ENCODE measurements around the gene APMAP.

DNA sequence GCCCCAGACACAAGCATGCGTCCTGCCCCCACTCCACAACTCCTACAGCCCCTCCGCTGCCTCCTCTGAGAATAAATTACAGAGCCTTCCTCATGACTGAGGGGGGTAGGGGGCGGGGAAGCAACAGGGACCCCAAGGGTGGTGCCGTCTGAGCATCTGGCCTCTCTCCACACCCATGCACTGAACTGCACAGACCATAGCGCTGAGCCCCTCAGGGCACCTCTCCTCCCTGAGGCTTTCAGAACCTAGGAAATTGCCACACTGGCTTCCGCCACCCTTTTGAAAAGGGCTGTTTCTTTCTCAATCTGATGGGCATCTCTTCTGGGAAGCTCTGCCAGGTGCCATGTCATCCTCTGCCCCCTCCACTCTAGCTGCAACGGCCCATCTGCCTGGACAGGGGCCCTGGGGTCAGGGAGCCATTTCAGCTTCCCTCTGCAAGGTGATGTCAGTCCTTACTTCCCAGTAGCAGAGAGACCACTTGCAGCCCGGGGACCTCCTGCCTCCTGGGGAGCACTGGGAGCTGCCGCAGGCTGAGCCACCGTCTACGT is 40.9 kb downstream of the APMAP start:
- TF ChIP-seq SIN3A (IDR thresholded peaks at IDR 0.05; ENCODE audit: borderline replicate concordance, low read depth, low read length) (no peak), JUND (IDR thresholded peaks at IDR 0.05) (no peak), SMC3 (IDR thresholded peaks at IDR 0.05; ENCODE audit: low read depth, low read length) (no peak), NRF1 (IDR thresholded peaks at IDR 0.05; ENCODE audit: low read depth, low read length) (no peak), POLR2AphosphoS5 (IDR thresholded peaks at IDR 0.05; ENCODE audit: low read depth, low read length) (no peak), TEAD4 (IDR thresholded peaks at IDR 0.05; ENCODE audit: borderline replicate concordance, insufficient read depth) (no peak), GABPA (IDR thresholded peaks at IDR 0.05; ENCODE audit: low read depth) (no peak), FOSL2 (IDR thresholded peaks at IDR 0.05; ENCODE audit: borderline replicate concordance, low read depth) (no peak), YY1 (IDR thresholded peaks at IDR 0.05; ENCODE audit: low read depth) (no peak), FOXJ3 (CRISPR knock-in tag; IDR thresholded peaks at IDR 0.05) (no peak), FOXM1 (IDR thresholded peaks at IDR 0.05; ENCODE audit: low read depth) (no peak)
- TF ChIP-seq, protein P1, sequence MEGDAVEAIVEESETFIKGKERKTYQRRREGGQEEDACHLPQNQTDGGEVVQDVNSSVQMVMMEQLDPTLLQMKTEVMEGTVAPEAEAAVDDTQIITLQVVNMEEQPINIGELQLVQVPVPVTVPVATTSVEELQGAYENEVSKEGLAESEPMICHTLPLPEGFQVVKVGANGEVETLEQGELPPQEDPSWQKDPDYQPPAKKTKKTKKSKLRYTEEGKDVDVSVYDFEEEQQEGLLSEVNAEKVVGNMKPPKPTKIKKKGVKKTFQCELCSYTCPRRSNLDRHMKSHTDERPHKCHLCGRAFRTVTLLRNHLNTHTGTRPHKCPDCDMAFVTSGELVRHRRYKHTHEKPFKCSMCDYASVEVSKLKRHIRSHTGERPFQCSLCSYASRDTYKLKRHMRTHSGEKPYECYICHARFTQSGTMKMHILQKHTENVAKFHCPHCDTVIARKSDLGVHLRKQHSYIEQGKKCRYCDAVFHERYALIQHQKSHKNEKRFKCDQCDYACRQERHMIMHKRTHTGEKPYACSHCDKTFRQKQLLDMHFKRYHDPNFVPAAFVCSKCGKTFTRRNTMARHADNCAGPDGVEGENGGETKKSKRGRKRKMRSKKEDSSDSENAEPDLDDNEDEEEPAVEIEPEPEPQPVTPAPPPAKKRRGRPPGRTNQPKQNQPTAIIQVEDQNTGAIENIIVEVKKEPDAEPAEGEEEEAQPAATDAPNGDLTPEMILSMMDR (IDR thresholded peaks at IDR 0.05): no peak
- TF ChIP-seq, protein P2, sequence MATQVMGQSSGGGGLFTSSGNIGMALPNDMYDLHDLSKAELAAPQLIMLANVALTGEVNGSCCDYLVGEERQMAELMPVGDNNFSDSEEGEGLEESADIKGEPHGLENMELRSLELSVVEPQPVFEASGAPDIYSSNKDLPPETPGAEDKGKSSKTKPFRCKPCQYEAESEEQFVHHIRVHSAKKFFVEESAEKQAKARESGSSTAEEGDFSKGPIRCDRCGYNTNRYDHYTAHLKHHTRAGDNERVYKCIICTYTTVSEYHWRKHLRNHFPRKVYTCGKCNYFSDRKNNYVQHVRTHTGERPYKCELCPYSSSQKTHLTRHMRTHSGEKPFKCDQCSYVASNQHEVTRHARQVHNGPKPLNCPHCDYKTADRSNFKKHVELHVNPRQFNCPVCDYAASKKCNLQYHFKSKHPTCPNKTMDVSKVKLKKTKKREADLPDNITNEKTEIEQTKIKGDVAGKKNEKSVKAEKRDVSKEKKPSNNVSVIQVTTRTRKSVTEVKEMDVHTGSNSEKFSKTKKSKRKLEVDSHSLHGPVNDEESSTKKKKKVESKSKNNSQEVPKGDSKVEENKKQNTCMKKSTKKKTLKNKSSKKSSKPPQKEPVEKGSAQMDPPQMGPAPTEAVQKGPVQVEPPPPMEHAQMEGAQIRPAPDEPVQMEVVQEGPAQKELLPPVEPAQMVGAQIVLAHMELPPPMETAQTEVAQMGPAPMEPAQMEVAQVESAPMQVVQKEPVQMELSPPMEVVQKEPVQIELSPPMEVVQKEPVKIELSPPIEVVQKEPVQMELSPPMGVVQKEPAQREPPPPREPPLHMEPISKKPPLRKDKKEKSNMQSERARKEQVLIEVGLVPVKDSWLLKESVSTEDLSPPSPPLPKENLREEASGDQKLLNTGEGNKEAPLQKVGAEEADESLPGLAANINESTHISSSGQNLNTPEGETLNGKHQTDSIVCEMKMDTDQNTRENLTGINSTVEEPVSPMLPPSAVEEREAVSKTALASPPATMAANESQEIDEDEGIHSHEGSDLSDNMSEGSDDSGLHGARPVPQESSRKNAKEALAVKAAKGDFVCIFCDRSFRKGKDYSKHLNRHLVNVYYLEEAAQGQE (IDR thresholded peaks at IDR 0.05; ENCODE audit: low read depth, low read length): no peak
- TF ChIP-seq, protein P3, sequence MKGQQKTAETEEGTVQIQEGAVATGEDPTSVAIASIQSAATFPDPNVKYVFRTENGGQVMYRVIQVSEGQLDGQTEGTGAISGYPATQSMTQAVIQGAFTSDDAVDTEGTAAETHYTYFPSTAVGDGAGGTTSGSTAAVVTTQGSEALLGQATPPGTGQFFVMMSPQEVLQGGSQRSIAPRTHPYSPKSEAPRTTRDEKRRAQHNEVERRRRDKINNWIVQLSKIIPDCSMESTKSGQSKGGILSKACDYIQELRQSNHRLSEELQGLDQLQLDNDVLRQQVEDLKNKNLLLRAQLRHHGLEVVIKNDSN (IDR thresholded peaks at IDR 0.05; ENCODE audit: borderline replicate concordance, low read depth): no peak
